Pulmonary artery endothelial cell (primary cell): ENCODE measurements around the gene SNX5. TPM values are rescaled to one million over a fixed set of nuclear protein-coding genes. Genes with fewer than 3 reads are reported as not detected.
"Not testable (repeated sequence)": the region's sequence is repeated elsewhere in the genome, so short reads cannot be mapped to it uniquely, and the experiment has no call there.

ENCODE experiments used
- DNase-seq: peaks from one replicate; pipeline ENCODE4 v3.0.0-alpha.2; 2011; ENCODE audit warnings: low read depth, low spot score
- total RNA-seq: library from RNA; depleted of rRNA; stranded (reverse); fragments of >200 nt; gene quantifications from 2 replicates; pipeline ENCODE4 v1.2.3, GENCODE V29; 2014

The SNX5 gene
- total RNA-seq, 1 donor from 2014 or later, result 111 TPM

DNA sequence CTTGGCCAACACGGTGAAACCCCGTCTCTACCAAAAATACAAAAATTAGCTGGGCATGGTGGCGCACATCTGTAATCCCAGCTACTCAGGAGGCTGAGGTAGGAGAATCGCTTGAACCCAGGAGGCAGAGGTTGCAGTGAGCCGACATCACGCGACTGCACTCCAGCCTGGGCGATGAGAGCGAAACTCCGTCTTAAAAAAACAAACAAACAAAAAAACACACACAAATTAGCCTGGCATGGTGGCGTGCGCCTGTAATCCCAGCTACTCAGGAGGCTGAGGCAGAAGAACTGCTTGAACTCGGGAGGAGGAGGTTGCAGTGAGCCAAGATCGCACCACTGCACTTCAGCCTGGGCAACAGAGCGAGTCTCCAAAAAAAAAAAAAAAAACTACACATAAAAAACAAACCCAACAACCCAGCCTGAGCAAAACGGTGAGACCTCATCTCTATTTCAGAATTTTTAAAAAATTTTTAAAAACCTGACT lies 8.2 kb downstream of the SNX5 start:
- not testable (repeated sequence) for DNase-seq

DNA sequence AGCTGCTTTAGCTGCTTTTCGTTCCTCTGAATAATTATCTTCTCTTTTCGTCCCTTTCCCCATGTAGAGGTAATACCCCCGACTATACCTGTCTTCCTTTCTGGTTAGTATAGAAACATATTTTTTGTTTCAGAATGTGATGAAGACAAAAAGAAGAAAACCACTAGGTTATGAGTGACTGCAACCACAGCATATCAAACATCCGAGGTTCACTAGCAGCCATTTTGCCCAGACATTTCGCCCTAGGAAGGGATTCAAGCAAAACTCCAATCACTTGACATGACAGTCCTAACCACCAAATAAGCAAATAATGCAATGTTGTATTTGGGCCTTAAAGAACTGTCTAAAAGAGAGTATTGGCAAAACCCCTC lies 9.4 kb downstream of the SNX5 start:
- DNase-seq, result no peak

DNA sequence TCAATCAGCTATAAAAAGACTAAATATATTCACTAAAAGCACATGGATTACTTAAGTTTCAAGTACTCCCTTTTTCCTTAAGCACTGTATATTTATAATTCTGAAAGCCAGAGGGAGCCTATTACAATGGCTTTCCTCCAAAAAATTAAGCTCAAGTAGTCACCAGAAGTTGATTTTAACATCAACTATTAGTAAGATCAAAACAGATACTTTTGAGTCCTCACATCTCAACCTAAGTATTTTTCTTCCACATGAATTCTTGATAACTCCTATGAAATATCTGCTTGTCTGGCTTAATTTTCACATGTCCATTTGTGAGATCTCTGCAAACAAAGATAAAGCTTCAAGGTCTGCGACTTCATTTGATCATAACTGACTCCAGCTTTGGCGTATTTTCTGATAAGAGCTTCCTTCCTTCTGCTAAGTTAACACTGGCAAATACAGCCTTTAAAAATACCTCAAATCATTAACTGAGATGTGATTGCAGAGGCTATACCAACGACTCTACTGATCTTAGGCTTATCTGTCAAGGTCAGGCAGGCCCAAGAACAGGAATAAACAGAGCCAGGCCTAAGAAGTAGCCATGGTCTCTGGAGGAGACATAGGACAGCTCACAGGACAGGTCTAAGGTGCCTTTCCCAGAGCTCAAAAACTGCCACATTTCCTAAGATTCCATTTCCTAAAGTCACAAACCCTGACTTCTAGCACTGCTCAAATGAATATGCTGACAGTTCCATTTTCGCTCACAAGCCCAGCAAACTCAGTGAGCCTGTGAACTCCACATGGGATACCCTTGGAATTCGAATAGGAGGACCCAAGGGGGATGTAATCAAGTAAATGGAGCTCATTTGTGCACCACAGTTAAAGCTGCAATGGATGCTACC lies 10.0 kb downstream of the SNX5 start:
- no peak for DNase-seq

DNA sequence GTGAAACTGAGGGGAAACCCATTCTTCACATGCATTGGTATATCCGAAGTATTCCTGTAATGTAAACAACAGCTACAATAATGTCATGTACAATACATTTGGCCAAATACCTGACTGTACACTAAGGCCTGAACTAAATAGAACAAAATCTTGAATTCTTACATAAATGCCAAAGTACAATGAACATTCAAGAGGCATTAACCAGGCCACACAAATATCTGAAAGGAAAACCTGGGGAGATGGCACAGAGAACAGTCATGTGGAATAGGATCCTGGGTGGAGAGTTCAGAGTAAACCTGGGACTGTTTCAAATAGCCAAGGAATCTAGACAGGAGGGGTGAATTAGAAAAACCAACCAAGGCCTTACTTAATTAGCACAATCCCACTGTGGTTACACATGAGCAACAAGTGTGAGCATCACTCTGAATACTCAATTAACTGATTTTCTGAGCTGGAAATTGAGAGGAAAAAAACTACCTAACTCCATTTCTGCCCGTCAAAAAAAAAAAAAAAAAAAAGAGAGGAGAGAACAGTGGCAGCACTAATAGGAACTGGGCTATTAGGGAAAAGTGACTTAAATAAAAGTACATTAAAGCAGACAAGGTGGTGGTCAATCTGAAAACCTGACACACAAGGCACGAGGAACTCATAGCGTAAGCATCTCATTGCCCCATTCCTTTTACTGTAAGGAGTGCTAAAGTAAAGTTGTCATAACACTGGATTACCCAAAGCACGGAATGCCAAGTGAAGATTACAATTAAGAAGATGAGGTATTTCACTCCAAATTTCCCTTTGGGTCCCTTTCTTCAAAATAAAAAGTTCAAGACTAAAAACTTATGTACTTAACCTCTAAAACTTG lies 10.9 kb downstream of the SNX5 start:
- DNase-seq, result no peak

DNA sequence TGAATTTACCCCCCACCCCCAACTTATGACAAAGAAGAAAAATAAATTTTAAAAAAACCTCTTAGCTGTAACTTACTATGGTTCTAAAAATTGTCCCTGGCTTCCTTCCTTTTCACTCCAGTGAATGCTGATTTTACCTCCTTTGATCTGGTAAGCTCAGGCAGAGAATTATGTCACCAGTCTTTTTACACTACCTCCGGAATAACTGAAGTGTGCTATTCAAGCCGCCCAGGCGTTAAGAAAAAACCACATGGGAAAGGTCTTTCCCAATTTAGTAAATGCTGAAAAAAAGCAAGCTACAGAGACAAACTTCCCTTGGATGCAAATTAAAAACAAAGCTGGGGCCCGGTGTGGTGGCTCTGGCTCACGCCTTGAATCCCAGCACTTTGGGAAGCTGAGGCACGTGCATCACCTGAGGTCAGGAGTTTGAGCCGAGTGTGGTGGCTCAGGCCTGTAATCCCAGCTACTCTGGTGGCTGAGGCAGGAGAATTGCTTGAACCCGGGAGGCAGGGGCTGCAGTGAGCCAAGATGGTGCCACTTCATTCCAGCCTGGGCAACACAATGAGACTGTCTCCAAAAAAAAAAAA lies 12.4 kb downstream of the SNX5 start:
- no peak for DNase-seq

DNA sequence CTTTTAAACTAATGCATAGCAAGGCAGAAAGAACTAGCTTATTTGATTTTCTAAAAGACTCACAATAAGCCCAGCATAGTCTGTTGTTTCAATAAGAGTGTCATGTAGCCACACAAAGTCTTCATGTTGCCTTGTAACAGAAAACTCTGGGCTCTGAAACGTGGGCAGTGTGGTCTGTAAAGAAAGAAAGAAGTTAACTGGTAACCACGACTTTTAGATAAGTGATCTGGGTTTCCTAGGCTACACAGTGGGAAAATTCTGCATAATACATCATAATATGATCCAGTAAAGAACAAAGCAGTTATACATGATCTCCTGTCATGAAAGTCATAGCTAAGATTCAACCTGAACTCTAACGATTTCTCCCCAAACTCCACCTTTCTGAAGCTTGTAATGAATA lies 13.3 kb downstream of the SNX5 start:
- no peak for DNase-seq

DNA sequence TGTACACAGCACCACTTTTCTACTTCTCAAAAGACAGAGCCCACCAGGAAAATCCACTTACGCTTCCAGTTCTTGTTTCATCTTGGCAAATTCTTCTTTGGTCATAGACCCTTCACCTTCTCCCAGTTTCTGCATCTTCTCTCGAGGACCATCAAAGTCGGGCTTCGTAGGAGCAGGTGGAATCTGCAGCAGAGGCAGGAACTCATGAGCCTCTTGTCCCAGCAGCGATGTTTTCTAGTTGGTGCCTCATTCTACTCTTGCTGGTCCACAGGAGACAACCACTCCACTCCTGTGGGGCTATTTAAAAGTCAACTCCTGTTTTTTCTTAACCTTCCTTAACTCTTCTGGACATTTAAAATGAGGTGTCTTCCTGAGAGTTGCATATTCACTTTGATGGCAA lies 14.7 kb downstream of the SNX5 start:
- no peak for DNase-seq

DNA sequence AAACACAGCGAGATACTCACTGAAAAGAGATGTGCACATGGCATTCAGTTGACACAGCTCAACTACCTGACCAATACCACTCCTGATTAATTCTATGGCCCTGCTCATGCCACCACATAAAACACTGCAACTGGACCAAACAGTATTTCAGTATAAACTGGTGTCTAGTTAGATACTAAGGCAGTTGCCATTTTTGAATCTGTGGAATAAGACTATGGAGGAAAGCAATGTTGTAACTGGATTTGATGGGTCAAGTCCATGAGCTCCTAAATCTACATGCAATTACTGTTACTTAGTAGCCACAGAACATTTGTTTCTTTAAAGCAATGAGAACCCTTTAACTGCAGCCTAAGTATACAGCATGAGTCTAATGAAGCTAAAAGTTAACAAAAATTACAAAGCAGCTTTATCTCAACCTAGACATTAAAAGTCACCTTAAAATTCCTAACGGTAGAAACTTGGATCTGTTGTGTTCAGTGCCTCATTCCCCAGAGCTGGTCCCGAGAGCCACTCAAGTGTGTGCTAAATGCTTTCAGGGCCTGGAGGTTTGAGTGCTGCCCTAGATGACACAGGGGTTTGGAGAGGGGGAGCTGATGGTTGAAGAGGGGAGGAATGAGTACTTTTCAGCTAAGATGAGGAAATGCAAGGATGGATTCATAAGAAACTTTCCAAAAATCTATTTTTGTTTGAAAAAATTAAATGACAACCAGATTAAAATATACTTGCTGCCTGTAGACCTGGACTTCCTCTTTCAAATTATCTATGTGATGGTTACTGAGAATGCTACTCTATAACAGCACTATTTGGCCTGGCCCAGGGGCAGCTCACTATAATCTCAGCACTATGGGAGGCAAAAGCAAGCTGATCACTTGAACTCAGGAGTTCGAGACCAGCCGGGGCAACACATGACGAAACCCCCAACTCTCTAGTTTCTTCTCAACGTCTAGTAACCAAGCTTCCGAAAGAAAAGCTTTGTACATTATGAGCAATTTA lies 15.6 kb downstream of the SNX5 start:
- DNase-seq, result no peak

DNA sequence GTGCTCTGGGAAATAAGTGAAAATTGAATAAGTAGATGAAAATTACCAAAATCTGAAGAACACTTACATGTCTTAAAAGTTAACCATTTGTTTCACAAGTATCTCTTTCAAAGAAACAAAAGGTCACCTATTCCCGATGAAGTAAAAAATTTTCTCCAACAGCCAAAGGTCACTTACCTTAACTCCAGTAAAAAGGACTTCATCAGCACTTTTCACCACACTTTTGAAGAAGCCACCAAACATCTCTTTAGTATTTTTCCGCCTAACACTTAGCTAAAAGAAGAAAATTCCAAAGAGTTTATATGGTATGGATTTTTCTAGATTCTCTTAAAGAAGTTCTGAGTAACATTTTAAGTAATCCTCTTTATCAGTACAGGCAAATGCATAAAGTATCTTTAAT lies 17.3 kb downstream of the SNX5 start:
- DNase-seq, result no peak

DNA sequence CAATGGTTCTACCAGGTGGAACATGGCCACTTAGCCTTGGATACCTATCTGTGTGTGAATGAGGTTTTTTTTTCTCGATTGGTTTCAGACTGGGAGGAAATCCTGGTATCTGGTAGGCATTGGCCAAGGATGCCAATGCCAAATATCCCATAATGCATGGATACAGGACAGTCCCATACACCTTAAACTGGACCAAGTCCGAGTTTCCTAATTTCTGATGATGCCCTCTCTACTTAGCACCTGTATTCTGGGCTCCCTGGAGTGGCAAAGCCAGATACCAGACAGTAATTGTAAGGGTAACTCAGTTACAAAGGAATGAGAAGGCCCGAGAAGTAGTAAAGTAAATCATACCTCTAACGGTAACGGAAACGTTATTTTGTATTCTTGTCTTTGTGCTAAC lies 17.9 kb downstream of the SNX5 start:
- no peak for DNase-seq

DNA sequence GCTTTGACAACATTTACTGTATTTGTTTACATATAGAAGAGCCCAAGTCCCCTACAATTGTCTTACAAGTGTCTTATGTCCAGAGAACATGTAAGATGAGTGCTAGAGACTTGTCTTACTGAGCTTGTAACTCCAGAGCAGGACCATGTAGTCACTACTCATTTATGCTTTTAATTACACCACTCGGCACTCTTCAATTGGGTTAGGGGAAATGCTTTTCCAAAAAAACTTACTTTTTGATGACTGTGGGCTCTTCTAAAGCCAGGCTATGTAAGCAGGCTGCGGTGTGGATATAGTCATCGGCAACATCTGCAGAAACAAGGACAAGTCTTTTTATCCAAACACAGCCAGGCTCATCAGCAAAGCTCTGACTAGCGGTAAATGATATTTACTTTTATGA lies 18.7 kb downstream of the SNX5 start:
- DNase-seq, result no peak

DNA sequence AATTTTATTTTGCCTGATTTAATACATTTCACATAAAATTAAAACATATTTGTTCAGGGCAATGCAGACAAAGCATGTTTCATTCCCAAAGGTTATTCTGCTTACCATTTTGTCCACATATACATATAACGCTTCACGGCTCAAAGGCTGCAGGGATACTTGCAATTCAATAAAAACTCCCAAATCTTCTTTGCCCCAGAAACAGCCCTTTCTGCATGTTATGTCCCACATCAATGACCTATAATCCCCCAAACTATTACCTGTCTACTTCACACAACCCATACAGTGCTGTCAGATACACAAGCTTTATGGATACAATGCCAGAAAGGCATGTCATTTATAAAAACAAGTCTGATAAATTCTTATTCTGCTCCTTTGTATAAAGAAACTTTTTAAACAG lies 20.2 kb downstream of the SNX5 start:
- no peak for DNase-seq

DNA sequence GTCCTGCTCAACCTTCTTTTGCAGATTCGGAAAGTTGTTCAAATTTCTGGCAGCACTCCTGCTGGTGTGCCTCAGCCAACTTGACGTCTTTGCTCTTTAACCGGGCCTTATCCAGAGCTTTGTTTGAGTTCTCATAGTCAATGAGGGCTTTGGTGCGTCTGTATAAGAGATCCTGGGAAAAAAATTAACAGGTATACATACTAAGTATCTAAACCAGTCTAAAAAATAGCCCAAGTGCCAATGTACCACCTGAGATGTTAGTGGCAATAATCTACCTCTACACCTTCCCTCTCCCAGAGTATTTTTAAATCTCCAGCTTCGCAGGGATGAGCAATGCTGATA lies 21.1 kb downstream of the SNX5 start:
- DNase-seq, result no peak

DNA sequence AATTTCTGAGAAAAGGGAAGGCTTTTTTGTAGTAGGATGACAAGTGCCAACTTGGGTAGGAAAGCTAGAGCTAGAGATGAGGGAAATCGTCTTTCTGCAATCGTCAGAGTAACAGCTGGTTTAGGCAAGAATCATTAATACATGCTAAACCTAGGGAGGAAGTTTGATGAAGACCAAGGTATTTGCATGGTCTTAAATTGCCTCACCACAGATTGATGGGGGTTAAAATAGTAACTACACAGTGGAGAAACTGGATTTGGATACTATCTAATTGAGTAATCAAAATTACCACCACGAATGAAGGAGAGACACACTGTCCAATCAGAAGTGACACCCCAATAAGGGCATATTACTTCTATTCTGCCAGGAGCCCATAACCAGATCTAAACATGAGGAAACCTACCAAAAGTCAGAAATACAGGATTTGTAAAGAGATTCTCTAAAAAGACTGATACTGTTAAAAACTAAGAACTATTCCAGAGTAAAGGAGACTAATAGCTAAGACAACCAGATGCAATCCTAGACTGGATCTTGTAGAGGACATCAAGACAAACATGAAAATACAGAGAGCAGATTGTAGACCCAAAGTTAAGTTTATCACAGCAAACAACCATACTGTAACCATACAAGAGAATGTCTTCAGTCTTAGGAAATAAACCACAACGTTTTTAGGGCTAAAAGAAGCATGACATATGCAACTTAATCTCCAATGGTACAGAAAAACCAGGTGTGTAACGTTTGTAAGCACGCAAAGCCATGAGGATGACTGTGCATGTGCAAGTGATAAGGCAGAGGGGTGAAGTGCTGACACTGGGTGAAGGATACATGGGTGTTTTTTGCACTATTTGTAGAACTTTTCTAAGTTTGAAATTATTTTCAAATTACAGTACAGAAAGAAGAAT lies 21.8 kb downstream of the SNX5 start:
- DNase-seq, result no peak

DNA sequence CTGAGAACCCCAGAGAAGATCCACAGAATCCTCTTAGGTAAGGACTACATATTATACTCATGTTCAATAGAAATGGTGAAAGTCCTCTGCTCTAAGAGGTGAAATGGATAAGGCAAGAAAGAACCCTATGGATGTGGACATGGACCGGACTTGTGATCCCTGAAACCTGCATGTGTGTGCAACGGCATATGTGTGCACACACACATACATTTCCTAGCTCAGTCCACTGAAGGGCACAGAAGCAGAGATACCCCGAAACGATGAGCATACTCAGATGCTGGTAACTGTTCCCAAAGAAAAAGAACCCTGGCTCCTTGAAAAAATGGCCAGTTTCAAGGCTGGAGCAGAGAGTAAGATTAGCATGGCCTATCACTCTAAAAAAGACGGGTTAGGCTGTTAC lies 22.6 kb downstream of the SNX5 start:
- DNase-seq, result no peak

DNA sequence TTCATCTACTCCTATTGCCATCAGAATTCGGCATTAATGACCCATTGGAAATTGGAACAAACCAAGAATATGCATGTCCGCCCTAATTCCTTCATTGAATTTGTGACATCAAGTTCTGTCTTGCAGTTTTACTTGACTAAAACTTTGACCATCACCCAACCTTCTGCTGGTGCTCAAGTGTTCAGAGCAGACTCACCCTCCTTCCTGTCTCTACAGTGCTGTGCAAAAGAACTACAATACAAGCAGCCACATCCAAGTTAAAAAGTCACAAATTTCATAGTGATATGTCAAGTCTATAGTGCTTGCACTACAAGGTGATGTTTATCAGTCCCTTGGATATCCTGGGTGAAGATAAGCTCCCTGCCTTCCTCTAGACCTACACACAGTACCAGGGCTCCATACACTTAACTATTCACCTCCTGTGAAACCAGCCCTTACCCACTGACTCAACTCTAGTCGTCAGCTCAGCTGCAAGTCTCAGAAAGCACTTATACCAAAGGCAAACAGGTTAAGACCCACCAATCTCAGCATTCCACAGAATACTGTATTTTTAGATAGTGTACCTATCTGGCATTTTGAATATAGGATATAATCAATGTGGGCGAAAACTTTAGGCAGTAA lies 23.6 kb downstream of the SNX5 start:
- DNase-seq, result no peak

DNA sequence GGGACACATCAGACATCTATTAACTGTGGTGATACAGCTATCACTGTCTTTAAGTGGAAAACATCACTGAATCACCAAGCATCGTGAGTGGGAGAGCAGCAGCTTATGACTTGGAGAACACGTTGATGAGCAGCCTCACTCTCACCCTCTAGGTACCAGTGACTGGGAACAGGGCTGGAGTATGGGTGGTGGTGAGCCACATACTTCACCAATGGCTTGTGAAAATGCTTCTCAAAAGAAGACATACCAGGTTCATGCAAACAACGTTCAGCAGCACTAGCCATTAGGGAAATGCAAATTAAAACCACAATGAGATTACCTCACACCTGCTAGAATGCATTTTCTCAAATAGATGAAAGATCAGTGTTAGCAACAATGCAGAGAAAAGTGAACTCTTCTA lies 25.3 kb downstream of the SNX5 start:
- DNase-seq, result no peak

DNA sequence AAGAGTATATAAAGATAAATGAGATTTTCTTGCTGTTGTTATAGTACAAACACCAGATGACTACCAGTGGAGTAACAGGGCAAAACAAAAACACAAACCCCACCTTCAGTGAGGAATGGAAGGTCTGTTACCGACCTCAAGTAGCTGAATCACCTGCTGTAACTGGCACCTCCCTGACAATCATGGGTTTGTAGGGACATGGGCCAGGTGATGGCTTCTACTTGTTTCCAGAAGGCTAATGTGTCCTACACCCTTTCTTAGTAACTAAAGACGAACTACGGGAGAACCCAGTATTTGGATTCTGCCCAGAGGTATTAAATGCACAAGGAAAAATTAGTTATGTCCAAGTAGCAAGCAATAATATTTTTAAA lies 26.8 kb downstream of the SNX5 start:
- DNase-seq, result no peak

DNA sequence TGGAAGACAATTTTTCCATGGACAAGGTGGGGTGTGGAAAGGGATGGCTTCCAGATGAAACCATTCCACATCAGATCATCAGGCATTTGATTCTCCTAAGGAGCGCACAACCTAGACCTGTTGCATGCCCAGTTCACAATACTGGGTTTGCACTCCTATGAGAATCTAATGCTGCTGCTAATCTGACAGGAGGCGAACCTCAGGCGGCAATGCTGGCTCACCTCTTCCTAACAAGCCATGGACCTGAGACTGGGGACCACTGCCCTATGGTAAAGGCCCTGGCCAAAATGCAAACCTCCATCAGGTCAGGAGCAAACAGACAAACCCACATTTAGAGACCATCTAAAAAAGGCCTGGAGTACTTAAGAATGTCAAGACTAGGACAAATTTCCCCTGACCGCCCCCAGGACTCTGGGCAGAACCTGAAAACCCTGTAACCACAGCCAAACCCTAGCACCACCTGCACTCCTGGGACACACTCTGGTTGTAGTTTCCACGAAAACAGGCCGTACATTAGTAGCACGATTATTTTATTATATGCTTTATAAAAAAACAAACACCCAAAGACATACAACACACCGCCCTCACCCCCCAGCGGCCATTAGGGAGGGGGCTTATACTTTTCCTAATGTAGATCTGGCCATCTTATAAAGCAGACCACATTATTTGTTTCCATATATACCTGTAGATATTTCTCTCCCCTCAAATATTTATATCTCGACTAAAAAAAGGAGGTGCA lies 27.3 kb downstream of the SNX5 start:
- no peak for DNase-seq
